HG02588 (cell line): ENCODE results near the gene HSD17B1.

Experiments used
- ATAC-seq: cut with Tn5 transposase; IDR thresholded peaks from one replicate; pipeline ENCODE4 v1.9.1; 2021; ENCODE audit warnings: mild to moderate bottlenecking, moderate library complexity; ENCODE audit not compliant: unreplicated experiment

Gene HSD17B1

DNA sequence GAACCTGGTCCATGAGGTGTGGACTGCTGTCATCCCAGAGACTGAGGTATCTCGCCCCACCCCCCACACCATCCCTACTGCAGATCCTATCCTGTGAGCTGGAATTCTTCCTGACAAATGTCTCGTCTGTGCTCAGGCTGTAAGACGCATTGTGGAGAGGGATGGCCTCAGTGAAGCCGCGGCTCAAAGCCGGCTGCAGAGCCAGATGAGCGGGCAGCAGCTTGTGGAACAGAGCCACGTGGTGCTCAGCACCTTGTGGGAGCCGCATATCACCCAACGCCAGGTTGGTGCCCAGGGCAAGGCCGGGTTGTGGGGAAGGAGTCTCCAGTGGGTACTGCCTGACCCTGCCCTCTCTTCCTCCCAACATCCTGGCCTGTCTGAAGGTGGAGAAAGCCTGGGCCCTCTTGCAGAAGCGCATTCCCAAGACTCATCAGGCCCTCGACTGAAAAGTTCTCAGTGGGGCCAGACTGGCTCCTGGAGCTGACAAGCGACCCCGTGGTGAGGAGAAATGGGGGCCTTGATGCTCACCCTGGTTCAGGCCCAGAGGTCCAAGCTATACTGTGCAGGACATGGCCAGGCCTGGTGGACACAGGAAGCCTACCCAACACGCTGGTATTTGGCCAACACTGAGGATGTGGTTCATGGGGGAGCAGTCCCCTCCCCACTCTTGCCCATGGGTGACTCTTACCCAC, 12.9 kb downstream of the HSD17B1 start:
- ATAC-seq: no peak

DNA sequence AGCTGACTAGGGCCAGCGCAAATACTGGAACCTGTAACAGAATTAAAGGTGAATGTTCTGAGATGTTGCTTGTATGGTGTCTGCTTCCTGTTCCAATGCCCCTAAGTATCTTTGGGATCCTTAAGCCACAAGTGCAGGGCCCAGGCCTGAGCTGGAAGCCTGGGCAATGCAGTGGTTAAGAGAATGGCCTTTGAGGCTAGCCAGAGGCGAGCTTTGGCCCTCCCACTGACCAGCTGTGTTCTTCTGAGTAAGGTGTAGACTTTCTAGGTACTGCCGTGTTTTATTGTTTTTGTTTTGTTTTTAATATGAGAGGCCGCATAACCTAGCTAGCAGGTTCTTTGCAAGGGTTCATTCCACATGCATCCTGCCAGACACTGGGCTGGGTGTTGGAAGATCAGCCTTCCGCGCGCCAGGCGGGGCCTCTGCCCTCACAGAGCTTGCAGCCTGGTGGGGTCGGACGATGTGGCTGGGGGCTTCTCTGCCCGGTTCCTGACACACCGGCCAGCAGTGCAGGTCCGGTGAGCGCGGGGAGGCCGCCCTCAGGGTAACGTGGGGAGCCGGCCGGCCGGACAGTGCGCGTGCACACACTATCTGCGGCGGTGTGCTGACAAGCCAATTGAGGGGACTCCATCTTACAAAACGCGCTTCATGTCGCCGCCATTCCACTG, 13.6 kb downstream of the HSD17B1 start:
- ATAC-seq: no peak

DNA sequence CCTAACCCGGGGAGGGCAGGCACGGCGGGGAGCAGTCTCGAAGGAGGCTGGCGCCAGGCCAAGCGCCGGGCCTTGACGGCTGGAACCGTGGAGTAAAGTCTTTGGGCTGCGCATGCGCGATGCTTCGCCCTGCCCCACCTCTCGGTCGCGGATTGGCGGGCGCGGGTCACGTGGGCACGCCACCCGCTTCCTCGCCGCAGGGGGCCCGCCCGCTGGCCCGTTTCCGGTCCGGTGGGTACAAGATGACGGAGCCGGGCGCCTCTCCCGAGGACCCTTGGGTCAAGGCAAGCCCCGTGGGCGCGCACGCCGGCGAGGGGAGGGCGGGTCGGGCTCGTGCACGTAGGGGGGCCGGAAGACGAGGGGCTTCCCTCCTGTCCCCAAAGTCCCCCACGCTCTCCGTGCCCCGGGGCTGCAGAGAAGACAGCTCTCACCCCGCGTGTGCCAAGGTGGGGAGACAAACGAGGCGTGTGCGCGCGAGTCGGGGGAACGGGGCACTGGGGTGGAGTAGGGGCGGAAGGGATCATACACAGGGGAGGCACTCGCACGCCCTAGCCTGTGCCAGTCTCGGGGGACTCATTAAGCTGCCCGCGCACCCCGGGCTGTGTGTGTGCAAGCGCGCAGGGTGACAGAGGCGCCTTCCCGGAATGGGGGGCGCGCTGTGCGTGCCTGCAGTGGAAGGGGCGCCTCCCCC, 14.3 kb downstream of the HSD17B1 start, which contains the start of gene MLX:
MLX (plus strand) TSS at position 218 of the 691 bp plus-strand sequence; CDS start at position 243, 25 bp downstream.
- peak; percentile 60 for ATAC-seq

DNA sequence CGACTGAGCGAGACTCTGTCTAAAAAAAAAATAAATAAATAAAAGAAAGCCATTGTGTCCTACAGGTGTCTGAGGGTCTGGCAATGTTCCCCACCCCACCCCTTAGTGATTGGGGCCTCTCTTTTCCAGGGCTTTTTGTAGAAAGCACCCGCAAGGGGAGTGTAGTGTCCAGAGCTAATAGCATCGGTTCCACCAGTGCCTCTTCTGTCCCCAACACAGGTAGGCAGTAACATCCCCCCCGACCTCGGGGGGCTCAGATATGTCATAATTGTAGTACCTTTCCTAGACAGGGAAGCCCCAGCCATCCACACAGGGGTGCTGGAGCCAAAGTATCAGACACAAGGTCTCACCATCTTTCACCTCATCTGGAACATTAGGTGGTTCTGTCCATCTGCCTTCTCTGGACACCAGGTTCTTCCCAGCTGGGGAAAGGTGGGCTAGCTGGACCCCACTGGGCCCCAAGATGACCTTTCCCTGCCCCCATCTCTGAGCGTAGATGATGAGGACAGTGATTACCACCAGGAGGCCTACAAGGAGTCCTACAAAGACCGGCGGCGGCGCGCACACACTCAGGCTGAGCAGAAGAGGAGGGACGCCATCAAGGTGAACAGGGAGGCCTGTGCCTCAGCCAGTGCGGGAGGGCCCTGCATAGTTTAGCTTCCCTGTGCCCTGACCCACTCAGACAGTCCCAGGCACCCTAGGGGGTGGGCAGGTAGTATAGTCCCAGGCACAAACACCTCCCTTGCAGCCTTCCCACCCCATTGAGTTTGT, 15.8 kb downstream of the HSD17B1 start:
- no peak for ATAC-seq

DNA sequence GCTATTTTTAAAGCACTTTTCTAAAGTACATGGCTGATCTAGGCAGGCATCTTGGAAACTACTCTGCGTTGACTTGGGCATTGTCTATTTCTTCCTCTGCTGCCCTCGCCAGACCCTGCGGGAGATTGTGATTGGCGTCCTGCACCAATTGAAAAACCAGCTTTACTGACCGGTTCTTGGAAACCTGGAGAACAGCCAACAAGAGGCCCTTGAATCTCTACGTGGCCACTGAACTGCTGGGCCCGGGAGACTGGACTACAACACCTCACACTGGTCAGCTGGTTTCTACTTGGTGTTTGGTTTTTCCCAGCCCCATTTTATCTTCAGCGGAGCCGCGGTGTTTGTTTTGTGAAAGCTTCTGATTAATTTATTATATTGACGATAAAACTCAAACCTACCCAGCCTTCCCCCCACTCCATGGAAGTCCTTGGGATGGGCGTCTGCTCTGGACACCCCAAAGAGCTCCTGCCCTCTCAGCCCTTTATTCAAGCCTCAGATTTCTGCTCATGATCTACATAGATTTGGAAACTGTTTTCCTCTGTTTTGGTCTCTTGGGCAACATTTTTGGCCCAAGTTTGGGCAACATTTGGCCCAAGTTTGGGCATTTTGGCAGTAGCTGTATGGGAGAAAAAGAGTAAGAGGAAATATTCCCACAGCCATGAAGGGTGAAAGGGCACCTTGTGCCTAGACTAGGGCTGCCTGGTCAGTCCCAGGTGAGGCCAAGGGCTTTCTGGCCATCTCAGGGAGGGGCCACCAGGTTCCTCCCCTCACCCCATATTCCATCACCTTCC, 18.9 kb downstream of the HSD17B1 start:
- ATAC-seq: no peak

DNA sequence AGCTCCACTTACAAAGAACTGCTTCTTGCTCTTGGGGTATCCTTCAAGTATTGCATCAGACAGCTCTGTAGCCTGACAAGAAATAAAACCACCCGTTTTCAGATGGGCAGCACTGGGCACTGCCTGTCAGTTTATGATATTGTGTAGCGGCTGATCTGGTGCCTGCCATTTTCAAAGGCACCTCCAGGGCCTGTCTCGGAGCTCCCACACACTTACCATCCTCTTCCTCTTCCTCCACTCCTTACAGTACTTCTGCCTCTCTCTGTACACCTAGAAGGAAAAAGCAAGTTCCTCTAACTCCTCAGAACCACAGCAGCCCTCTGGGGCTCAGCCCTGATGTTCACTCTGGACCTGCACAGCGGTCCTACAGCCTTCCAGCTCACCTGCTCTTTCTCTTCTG, 20.4 kb downstream of the HSD17B1 start:
- no peak for ATAC-seq

DNA sequence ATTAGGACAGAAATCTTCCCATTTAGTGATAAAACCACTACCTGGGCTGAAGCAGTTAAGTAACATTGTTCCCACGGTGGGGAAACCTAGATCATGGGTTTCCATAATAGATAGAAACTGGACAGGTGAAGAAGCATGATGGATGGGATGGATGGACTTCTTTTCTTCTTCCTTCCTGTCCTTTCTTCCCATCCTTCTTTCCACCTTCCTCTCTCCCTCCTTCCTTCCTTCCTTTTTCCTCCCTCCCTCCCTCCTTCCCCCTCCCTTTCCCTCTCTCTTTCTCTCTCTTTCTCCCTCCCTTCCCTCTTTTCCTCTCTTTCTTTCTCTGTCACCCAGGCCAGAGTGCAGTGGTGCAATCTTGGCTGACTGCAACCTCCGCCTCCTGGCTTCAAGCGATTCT, 21.7 kb downstream of the HSD17B1 start:
- ATAC-seq: no peak

DNA sequence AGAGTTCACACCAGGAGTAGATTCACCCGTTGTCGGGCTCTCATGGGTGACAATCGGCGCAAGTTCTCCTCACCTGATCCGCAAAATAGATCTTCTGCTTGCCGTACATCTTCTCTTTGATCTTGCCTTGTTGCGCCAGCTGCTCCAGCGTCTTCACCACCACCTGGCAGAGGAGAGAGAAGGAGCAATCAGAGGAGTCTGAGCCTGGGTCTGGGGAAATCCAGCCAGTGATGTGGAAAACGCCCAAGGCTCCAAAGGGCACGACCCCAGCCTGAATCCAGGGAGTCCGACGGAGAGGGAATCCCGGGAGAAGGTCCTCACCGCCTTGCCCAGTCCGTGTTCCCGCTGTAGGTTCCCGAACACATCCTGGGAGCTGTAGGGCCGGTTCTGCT, 24.4 kb downstream of the HSD17B1 start:
- no peak for ATAC-seq

DNA sequence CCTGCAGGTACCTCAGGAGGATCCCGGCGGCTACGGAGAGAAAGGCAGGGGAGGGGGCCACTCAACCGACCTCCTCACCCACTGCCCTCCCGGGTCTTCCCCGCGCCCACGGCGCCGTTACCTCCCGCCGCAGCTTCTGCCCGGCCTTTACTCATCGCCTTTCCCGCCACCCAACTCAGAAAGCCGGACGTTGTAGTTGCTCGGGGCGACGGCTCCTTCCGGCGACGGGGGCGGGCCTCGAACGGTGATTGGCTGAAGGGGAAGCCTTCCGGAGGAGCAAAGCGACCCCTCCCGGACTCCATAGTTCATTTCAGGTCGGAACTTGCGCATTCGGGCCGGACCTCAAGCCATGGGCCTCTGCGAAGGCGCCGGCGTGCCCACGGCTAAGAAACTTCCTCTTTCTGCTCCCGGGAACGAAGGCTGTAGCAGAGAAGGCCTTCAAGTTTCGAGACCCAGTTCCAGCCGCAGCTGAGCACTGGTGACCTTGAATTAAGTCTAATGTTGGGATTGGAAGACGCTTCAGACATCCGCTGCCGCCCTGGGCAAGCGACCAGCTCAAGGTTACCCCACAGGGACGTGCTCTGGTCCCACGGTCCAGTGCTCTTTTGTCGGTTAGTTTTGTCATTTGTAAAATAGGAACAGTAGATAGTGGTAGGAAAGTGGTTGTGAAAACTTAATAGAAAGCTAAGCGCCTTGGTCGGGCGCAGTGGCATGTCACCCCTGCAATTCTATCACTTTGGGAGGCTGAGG, 25.0 kb downstream of the HSD17B1 start, which contains the start of gene PSMC3IP:
PSMC3IP (minus strand) TSS at position 198 of the 750 bp plus-strand sequence; CDS start at position 155, 43 bp downstream.
- peak; percentile 75 for ATAC-seq

DNA sequence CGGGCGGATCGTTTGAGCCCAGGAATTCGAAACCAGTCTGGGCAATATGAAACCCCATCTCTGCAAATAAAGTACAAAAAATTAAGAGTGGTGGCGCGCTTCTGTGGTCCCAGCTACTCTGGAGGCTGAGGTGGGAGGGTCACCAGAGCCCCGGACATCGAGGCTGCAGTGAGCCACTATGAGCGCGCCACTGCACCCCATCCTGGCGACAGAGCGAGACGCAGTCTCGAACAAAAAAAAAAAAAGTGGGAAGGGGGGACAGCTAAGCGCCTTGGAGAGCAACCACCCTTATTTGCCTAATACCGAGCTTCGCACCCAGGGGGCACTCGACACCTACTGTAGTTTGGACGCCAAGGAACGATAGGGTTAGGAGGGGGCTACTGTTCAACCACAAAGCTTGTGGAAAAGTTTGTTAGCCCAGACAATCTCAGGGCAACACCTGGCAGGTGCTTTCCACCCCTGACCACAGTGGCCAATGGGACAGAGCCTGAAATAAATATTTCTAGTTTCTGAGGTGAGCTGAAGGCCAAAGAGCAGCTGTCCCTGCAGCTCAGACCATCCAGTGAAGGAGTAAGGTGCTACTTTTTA, 25.7 kb downstream of the HSD17B1 start:
- peak; percentile 45 for ATAC-seq

DNA sequence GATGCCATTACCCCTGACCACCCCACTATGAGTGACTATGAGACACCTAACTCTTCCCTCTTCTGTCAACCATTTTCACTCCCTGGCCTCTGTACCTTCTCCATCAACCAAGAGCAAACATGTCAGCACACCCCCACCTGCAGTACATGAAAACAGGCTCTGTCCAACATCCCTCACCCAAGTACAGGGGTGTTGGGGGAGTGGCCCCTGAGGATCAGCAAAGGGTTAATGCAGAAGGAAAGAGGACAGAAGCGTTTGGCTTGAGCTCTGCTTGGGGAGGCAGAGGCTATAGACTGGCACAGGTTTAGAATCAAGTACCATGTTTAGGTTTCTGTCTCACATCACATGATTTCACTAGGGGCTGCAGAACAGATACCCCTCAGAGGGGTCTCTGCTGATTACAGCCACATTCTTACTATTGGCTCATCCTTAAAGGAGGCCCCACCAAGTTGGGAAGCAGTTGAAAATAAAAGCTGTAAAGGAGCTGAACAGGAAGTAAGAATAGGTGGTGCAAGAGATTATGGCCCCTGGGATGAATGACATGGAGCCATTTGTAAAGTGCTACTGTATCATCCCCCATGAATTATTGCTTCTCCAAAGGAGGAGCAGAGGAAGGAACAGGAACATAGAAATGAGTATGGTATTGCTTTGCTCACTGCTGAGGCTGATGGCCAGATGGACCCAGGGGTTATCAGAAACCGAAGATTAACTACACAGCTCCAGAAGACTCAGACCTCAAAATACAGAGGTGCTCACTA, 27.2 kb downstream of the HSD17B1 start:
- ATAC-seq: no peak

DNA sequence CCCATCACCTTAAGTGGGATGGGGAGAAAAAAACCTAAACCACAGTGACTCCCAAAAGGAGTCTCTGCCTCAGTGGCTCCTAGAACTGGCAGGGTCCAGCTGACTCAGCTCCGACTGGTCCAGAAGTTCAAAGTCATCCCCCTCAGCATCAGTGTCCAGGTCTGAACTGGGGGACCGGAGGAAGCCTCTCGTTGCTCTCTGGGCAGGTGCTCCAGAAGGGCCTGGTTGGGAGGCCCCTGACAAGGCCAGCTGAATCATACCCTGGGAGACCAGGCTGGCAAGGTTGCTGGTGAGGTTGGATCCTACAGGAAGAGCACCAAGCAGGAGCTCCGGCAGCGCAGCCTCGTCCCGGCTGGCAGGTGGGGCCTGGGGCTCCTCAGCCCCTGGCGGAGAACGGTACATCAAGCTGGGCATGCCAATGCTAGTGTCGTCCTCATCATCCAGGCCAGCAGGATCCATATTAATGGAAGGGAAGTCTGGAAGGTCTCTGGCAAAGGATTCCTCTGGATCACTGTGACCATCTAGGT, 29.1 kb downstream of the HSD17B1 start:
- ATAC-seq: no peak

DNA sequence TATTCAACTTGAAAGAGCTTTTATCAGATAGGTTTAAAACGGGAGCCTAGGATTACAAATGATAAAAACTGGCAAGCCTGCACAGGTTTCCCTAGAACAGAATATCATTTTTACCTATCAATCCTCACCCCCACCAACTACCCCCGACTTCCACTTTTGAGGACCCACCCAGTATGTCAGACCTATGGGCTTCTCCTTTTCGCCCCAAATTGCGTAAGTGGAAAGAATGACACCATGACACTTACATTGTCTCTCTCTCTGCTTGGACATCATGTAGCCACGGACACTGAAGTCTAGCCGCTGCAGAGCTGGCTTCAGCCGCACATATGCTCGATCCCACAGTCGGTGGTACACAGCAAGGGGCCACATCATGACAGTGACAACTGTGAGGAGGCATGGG, 32.2 kb downstream of the HSD17B1 start:
- ATAC-seq: no peak

DNA sequence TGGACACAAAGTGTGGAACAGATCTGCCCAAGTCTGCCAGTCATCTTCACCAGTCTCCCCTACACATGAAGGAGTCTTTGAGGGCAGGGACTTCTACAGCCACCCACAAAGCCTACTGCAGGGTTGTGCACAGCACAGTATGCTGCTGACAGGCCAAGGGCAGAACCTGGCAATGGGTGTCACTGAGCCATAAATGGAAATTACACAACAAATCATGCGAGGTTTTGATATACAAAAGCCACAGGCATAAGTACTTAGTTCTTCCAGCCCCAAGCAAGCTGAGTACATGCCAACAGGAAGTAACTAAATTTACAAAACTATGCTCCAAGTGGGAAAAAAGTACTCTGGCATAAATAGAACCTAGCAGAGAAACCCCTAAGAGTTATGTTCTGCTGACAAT, 32.6 kb downstream of the HSD17B1 start:
- ATAC-seq: no peak

DNA sequence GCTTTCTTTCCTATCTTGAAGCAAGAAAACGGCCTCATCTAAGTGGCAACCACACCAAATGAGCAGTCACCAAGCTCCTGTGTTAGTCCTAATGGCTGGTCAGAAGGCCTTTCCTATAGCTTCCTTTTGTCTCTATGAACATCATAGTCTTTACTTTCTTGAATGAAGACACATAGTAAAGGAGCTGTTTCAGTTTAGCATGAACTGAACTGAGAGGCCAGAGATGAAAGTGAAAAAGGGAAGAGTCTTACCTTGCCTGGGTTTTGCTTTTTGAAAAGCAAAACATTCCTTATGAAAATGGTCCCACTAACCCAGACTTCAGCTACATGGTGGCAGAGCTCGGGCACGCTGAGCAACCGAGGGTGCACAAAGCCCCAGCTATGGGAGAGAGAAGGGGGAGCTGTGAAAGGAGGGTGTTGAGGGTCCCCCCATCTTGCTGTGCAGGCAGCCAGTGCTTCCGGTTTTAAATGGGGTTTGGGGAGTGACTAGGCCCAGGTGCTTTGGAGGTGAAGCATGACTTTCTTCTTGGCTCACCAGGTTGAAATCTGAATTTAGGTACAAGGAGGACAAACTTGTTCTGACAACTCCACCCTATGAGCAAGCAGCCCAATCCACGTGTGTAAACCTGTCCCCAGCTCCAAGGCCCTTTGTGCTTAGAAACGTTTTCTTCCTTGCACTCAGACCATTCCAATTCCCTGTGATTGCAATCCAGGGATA, 33.9 kb downstream of the HSD17B1 start:
- ATAC-seq: no peak

DNA sequence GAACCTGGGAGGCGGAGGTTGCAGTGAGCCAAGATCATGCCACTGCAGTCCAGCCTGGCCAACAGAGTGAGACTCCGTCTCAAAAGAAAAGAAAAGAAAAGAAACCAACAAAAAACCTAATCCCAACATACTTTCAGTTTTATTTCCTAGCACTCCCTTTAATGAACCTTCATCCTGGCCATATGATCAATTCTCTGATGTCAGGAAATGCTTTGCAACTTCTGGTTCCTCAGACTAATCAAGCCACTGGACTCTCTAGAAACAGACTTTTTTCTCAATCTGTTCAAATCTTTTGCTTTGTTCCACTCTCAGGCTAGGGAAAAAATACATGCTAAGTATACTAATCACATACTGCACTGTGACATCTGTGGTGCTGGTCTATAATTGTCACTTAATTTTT, 38.2 kb downstream of the HSD17B1 start:
- ATAC-seq: no peak

DNA sequence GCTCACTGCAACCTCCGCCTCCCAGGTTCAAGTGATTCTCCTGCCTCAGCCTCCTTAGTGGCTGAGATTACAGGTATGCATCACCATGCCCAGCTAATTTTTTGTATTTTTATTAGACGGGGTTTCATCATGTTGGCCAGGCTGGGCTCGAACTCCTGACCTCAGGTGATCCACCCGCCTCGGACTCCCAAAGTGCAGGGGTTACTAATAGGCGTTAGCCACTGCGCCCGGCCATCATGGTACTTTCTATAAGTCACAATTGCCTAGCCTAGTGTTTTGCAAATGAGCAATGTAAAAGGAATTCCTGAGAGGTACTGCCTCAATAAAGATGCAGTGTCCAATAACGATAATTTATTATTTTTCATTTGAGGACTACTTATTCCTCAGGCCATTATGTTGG, 38.7 kb downstream of the HSD17B1 start:
- ATAC-seq: no peak

DNA sequence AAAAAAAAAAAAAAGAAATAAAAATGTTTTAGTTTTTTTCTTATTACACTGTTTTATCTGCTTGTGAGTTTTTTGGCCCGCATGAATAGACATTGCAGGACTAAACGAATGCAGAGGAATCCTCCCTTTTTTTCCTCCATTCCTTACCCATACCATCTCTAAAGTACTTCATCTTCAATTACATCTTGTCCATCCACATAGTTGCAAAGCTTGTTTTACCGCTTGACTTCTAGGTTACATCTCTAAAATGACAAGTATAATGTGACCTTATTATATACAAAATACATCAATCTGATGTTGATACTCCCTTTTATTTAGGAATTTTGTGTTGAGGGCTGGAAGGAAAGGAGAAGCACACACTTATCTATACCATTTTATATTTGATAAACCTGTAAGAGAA, 43.7 kb downstream of the HSD17B1 start:
- ATAC-seq: no peak
